Activated B cell treated with CpG ODN at 0.5 μM for 24 hours (primary cell): ENCODE results near the gene CFAP97D1. TPM values are rescaled to one million over a fixed set of nuclear protein-coding genes. Genes with fewer than 3 reads are reported as not detected.

Experiments
- ATAC-seq: fragments of 200-7000 bp; cut with Tn5 transposase; one replicate; pipeline ENCODE4 v1.10.0; 2021; ENCODE audit warnings: low read depth, mild to moderate bottlenecking, moderate library complexity
- CTCF ChIA-PET: fragments of 350-600 bp; sonication (Branson Sonifier 250); formaldehyde crosslinking; loops from one replicate; lab custom pipeline; 2021; ENCODE audit warnings: antibody characterized with exemption; lab: Charles Lee
- POLR2A ChIA-PET: fragments of 350-600 bp; sonication (Branson Sonifier 250); formaldehyde crosslinking; loops from one replicate; lab custom pipeline; 2021; ENCODE audit warnings: antibody characterized with exemption; lab: Charles Lee
- DNase-seq: peaks from one replicate; pipeline ENCODE4 v3.0.0; 2022
- H3K27ac Mint-ChIP-seq: one replicate; pipeline ENCODE4 v1.8.0; 2020; ENCODE audit warnings: mixed read lengths
- H3K27me3 Mint-ChIP-seq: one replicate; pipeline ENCODE4 v1.8.0; 2021; ENCODE audit warnings: mixed read lengths
- H3K36me3 Mint-ChIP-seq: one replicate; pipeline ENCODE4 v1.8.0; 2021; ENCODE audit warnings: low read depth, mixed read lengths
- H3K4me1 Mint-ChIP-seq: one replicate; pipeline ENCODE4 v1.8.0; 2021; ENCODE audit warnings: mixed read lengths
- H3K4me3 Mint-ChIP-seq: one replicate; pipeline ENCODE4 v1.8.0; 2020; ENCODE audit warnings: mild to moderate bottlenecking, mixed read lengths
- H3K9me3 Mint-ChIP-seq: one replicate; pipeline ENCODE4 v1.8.0; 2020; ENCODE audit warnings: mixed read lengths
- intact Hi-C: fragments of 100-400 bp; cut with micrococcal nuclease; formaldehyde crosslinking; loops from one replicate; pipeline ENCODE4 v1.15.1; 2024
- total RNA-seq: library from RNA; stranded (reverse); gene quantifications from 2 replicates; pipeline ENCODE4 v1.2.3, GENCODE V29; 2022
- TF ChIP-seq, protein P1 (sequence below): fragments of 200-600 bp; IDR thresholded peaks from one replicate; pipeline ENCODE4 v1.8.0; 2022; ENCODE audit warnings: antibody characterized with exemption, mild to moderate bottlenecking

The CFAP97D1 gene
- total RNA-seq, 1 donor from 2014 or later, result not detected

DNA sequence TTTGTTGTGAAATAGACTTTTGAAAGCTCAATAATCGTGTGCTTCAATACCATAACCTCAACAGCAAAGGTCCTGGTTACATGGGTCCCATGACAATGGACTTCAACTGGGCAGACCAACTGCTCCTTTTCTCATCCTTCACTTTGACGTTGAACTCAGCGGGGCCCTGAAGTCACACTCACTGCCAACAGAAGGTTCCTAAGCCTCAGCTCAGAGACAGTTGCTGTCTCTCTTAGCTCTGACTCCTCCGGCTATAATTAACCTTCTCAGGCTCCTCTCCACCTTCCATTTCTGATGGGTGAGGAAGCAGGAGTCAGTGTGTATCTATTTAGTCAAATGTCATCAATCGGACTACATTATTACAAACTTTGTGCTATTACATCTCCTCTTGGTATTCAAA, 28.9 kb downstream of the CFAP97D1 start:
- no peak overlapping the region for H3K27ac Mint-ChIP-seq
- ATAC-seq (no peak), DNase-seq (no peak)
- ChIA-PET POLR2A (no interaction called here), CTCF (no interaction called here)
- H3K4me1 Mint-ChIP-seq, result no peaks in the 10 kb centered on the region
- intact Hi-C loops, result no loop called here
- H3K4me3 Mint-ChIP-seq, result no peak overlapping the region
- TF ChIP-seq, protein P1, sequence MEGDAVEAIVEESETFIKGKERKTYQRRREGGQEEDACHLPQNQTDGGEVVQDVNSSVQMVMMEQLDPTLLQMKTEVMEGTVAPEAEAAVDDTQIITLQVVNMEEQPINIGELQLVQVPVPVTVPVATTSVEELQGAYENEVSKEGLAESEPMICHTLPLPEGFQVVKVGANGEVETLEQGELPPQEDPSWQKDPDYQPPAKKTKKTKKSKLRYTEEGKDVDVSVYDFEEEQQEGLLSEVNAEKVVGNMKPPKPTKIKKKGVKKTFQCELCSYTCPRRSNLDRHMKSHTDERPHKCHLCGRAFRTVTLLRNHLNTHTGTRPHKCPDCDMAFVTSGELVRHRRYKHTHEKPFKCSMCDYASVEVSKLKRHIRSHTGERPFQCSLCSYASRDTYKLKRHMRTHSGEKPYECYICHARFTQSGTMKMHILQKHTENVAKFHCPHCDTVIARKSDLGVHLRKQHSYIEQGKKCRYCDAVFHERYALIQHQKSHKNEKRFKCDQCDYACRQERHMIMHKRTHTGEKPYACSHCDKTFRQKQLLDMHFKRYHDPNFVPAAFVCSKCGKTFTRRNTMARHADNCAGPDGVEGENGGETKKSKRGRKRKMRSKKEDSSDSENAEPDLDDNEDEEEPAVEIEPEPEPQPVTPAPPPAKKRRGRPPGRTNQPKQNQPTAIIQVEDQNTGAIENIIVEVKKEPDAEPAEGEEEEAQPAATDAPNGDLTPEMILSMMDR, result no peak
- H3K27me3 Mint-ChIP-seq, result peaks cover 16% of the 10 kb centered on the region
- no peaks in the 10 kb centered on the region for H3K36me3 Mint-ChIP-seq
- peaks cover 5% of the 10 kb centered on the region for H3K9me3 Mint-ChIP-seq

GRCh38 chr17:43810226-43810715, 30.0 kb downstream of the CFAP97D1 start:
- Mint-ChIP-seq H3K27me3 (peaks cover 13% of the 10 kb centered on the region), H3K27ac (no peak overlapping the region), H3K9me3 (peaks cover 1% of the 10 kb centered on the region), H3K4me3 (no peak overlapping the region), H3K4me1 (no peaks in the 10 kb centered on the region), H3K36me3 (no peaks in the 10 kb centered on the region)
- intact Hi-C loops, result no loop called here
- POLR2A ChIA-PET, result no interaction called here
- ATAC-seq (no peak), DNase-seq (no peak)
- TF ChIP-seq, protein P1, result no peak
- CTCF ChIA-PET, result no interaction called here

DNA sequence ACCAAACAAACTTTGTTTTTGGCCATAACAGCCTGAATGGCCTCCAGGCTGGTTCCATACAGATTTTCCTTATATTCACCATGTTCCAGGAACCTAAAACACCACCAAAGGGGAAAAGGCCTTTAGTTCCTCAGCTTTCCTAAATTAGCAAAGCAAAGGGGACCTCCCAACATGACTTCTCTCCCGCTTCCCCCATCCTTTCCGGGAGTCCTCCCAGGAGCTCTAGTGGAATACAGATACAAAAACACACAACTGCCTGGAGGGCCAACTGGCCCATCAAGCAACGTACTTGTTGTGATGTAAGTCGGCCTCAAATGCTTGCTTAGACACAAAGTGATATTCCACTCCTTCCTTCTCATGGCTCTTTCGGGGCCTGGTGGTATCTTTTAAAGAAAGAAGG, 30.6 kb downstream of the CFAP97D1 start:
- Mint-ChIP-seq H3K4me1 (no peaks in the 10 kb centered on the region), H3K9me3 (no peaks in the 10 kb centered on the region), H3K27me3 (peaks cover 9% of the 10 kb centered on the region), H3K27ac (no peak overlapping the region), H3K36me3 (no peaks in the 10 kb centered on the region), H3K4me3 (no peak overlapping the region)
- intact Hi-C loops, result no loop called here
- no peak for ATAC-seq
- TF ChIP-seq, protein P1, result no peak
- ChIA-PET POLR2A (no interaction called here), CTCF (no interaction called here)
- no peak for DNase-seq

GRCh38 chr17:43812396-43813265, 32.4 kb downstream of the CFAP97D1 start:
- no peaks in the 10 kb centered on the region for H3K9me3 Mint-ChIP-seq
- CTCF ChIA-PET, result no interaction called here
- POLR2A ChIA-PET, result no interaction called here
- TF ChIP-seq, protein P1, result no peak
- peaks cover 8% of the 10 kb centered on the region for H3K27me3 Mint-ChIP-seq
- intact Hi-C loops, result no loop called here
- no peak overlapping the region for H3K4me3 Mint-ChIP-seq
- H3K4me1 Mint-ChIP-seq, result no peaks in the 10 kb centered on the region
- no peak overlapping the region for H3K27ac Mint-ChIP-seq
- DNase-seq, result no peak
- no peak for ATAC-seq
- H3K36me3 Mint-ChIP-seq, result no peaks in the 10 kb centered on the region

DNA sequence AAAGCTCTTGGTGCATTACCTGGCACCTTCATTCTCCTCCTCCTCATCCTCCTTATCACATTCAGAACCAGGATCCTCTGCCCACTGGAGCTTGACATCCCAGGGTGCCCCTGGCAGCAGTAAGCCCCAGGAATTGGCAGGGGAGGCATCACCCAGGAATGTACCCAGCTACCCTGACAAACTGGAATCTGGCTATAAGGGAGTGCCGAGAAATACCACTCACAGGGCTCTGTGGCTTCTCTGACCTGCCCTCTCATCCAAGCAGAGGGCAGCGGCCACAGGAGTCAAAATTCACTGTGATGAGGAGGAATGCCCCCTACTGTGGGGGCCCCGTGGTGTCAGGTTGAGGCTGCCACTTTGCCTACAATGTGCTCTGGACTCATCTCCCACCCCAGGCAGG, 33.2 kb downstream of the CFAP97D1 start:
- POLR2A ChIA-PET, result no interaction called here
- ATAC-seq, result no peak
- Mint-ChIP-seq H3K36me3 (no peaks in the 10 kb centered on the region), H3K27me3 (peaks cover 6% of the 10 kb centered on the region), H3K27ac (no peak overlapping the region), H3K4me1 (no peaks in the 10 kb centered on the region), H3K9me3 (no peaks in the 10 kb centered on the region), H3K4me3 (no peak overlapping the region)
- no peak for DNase-seq
- intact Hi-C loops, result no loop called here
- CTCF ChIA-PET, result no interaction called here
- TF ChIP-seq, protein P1, result no peak
